MCF 10A (cell line): ENCODE results near the gene BAHCC1. TPM values are rescaled to one million over a fixed set of nuclear protein-coding genes. Genes with fewer than 3 reads are reported as not detected.

Source experiments
- BruUV-seq: library from RNA; stranded (reverse); fragments of 400-500 nt; replicated peaks from 2 replicates; lab custom pipeline; 2021; lab: Mats Ljungman, UMichigan
- CTCF ChIA-PET: fragments of 300-600 bp; sonication (Branson Sonifier 250); formaldehyde crosslinking; extraction: SDS; loops from one replicate; lab custom pipeline; 2021; ENCODE audit warnings: antibody characterized with exemption, inconsistent platforms; lab: Yijun Ruan, JAX
- POLR2A ChIA-PET: fragments of 300-600, 350-650 bp; sonication (Branson Sonifier 250); formaldehyde crosslinking; extraction: SDS; loops from one replicate; lab custom pipeline; 2020; ENCODE audit warnings: antibody characterized with exemption, inconsistent platforms; lab: Yijun Ruan, JAX
- DNase-seq: peaks from one replicate; pipeline ENCODE4 v3.0.0-alpha.2; 2018; ENCODE audit not compliant: unreplicated experiment
- H3K27ac Mint-ChIP-seq: one replicate; pipeline ENCODE4 v1.8.0; 2022; ENCODE audit warnings: mild to moderate bottlenecking, low read depth, mixed read lengths; ENCODE audit not compliant: unreplicated experiment
- H3K27me3 Mint-ChIP-seq: one replicate; pipeline ENCODE4 v1.8.0; 2022; ENCODE audit warnings: mixed read lengths; ENCODE audit not compliant: insufficient read depth, unreplicated experiment
- H3K36me3 Mint-ChIP-seq: one replicate; pipeline ENCODE4 v1.8.0; 2022; ENCODE audit warnings: mild to moderate bottlenecking, moderate library complexity, mixed read lengths; ENCODE audit not compliant: insufficient read depth, unreplicated experiment
- H3K4me1 Mint-ChIP-seq: one replicate; pipeline ENCODE4 v1.8.0; 2022; ENCODE audit warnings: mixed read lengths; ENCODE audit not compliant: insufficient read depth, unreplicated experiment
- H3K4me3 Mint-ChIP-seq: one replicate; pipeline ENCODE4 v1.8.0; 2022; ENCODE audit warnings: mild to moderate bottlenecking, moderate library complexity, mixed read lengths; ENCODE audit not compliant: unreplicated experiment
- H3K9me3 Mint-ChIP-seq: one replicate; pipeline ENCODE4 v1.8.0; 2022; ENCODE audit warnings: mixed read lengths; ENCODE audit not compliant: unreplicated experiment
- CTCF ChIP-seq: fragments of 200-600 bp; IDR thresholded peaks from one replicate; pipeline ENCODE4 v1.8.0; 2022; ENCODE audit warnings: antibody characterized with exemption, mild to moderate bottlenecking; ENCODE audit not compliant: unreplicated experiment
- intact Hi-C: fragments of 100-400 bp; cut with micrococcal nuclease; formaldehyde crosslinking; loops from 2 replicates; pipeline ENCODE4 v1.14.1; 2022
- total RNA-seq: library from RNA; stranded (reverse); gene quantifications from 2 replicates; pipeline ENCODE4 v1.2.3, GENCODE V29; 2022

The BAHCC1 gene
- total RNA-seq, 1 experiment from 2014 or later: 7.4 TPM

GRCh38 chr17:81511804-81512561 is 116.7 kb downstream of the BAHCC1 start:
- H3K36me3 Mint-ChIP-seq: peaks cover 62% of the 10 kb centered on the region
- no peak for DNase-seq
- no peaks in the 10 kb centered on the region for H3K9me3 Mint-ChIP-seq
- H3K27ac Mint-ChIP-seq: peak overlapping the region; percentile 91
- ChIA-PET CTCF (interaction anchor here (0.8 kb wide), 1 partner anchor 39 kb away, joined by 3 read pairs; no protein-coding TSS in a partner anchor), POLR2A (interaction anchor here (0.6 to 9.4 kb wide), 12 partner anchors 40 to 417 kb away, joined by 3 to 169 read pairs (median 3); partner anchors contain the start of genes BAHCC1, FAAP100, NDUFAF8 and NPB)
- H3K4me1 Mint-ChIP-seq: peaks cover 25% of the 10 kb centered on the region
- TSS peak; percentile 62 for BruUV-seq
- H3K4me3 Mint-ChIP-seq: peak overlapping the region; percentile 92
- intact Hi-C loops: loop anchor here (2.0 kb wide), 1 partner anchor 89 kb away; no protein-coding TSS in a partner anchor
- H3K27me3 Mint-ChIP-seq: no peaks in the 10 kb centered on the region
- TF ChIP-seq CTCF: no peak

GRCh38 chr17:81512562-81513371 is 117.5 kb downstream of the BAHCC1 start, which contains the start of gene ACTG1:
Gene ACTG1 (minus strand): TSS chr17:81512799. CDS start chr17:81512354, 445 bp downstream.
- H3K27me3 Mint-ChIP-seq: no peaks in the 10 kb centered on the region
- H3K4me1 Mint-ChIP-seq: peaks cover 25% of the 10 kb centered on the region
- no peaks in the 10 kb centered on the region for H3K9me3 Mint-ChIP-seq
- ChIA-PET CTCF (interaction anchor here (0.8 kb wide), 1 partner anchor 38 kb away, joined by 3 read pairs; no protein-coding TSS in a partner anchor), POLR2A (interaction anchor here (0.6 to 9.4 kb wide), 16 partner anchors 39 to 418 kb away, joined by 3 to 169 read pairs (median 4); partner anchors contain the start of genes BAHCC1, FAAP100, NDUFAF8 and NPB)
- H3K4me3 Mint-ChIP-seq: peak within 1 kb of the TSS; percentile 92
- DNase-seq: peak; percentile 92
- H3K36me3 Mint-ChIP-seq: peaks cover 58% of the 10 kb centered on the region
- TF ChIP-seq CTCF: no peak
- intact Hi-C loops: loop anchor here (2.0 kb wide), 1 partner anchor 88 kb away; no protein-coding TSS in a partner anchor
- H3K27ac Mint-ChIP-seq: peak within 1 kb of the TSS; percentile 91
- no TSS peak for BruUV-seq

- Mint-ChIP-seq H3K4me3 (peak overlapping the region; percentile 92), H3K4me1 (peaks cover 25% of the 10 kb centered on the region), H3K27ac (peak overlapping the region; percentile 89), H3K9me3 (no peaks in the 10 kb centered on the region), H3K27me3 (no peaks in the 10 kb centered on the region), H3K36me3 (peaks cover 52% of the 10 kb centered on the region)
- TF ChIP-seq CTCF: no peak
- BruUV-seq: no TSS peak
- DNase-seq: peak; percentile 74
- intact Hi-C loops: loop anchor here (2.0 kb wide), 1 partner anchor 87 kb away; no protein-coding TSS in a partner anchor
- CTCF ChIA-PET: interaction anchor here (0.6 kb wide), 1 partner anchor 82 kb away, joined by 3 read pairs; no protein-coding TSS in a partner anchor
- POLR2A ChIA-PET: interaction anchor here (0.5 to 9.4 kb wide), 10 partner anchors 39 to 274 kb away, joined by 3 to 169 read pairs (median 6); partner anchors contain the start of genes BAHCC1, FAAP100, NDUFAF8 and SLC38A10
Measured at GRCh38 chr17:81513372-81513752, 118.1 kb downstream of the BAHCC1 start.
